HG02852 (cell line): ENCODE data around the gene BEND3.
"Not testable (repeated sequence)": the region's sequence is repeated elsewhere in the genome, so short reads cannot be mapped to it uniquely, and the experiment has no call there.

Source experiments
- ATAC-seq: cut with Tn5 transposase; IDR thresholded peaks from one replicate; pipeline ENCODE4 v1.9.1; 2021; ENCODE audit warnings: mild to moderate bottlenecking, moderate library complexity; ENCODE audit not compliant: unreplicated experiment

The BEND3 gene

DNA sequence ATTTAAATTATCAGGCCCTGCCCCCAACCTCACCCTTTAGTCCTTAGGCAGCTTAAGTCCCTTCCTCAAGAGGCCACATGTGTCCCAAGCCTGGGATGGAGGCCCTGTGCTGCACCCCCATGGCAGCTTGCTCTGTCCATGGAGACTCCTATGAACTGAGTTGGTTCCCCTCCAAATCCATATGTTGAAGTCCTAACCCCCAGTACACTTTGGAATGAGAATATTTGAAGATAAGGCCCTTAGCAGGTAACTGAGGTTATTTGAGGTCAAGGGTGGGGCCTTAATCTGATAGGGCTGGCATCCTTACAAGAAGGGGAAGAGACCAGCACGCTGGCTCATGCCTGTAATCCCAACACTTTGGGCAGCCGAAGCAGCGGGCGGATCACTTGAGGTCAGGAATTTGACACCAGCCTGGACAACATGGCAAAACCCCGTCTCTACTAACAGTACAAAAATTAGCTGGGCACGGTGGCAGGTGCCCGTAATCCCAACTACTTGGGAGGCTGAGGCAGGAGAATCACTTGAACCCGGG is 6.7 kb upstream of the BEND3 start:
- ATAC-seq: no peak

DNA sequence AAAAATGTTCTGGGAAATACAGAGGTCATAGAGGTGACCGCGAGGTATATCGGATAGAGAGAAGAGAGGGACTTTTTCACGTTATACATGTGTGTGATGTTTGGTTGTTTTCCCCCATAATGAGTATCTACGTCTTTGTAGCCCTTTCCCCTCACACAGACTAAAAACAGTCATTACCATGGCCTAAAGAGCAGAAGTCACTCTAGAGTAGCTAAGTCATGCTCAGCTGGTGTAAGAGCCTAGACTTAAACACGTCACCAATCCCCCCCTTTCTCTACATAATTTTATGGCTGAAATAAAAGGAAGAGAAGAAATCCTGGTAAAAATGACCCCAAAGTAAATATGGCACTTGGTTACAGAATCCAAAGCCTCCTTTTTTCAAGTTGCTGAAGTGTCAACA is 6.0 kb upstream of the BEND3 start:
- no peak for ATAC-seq

DNA sequence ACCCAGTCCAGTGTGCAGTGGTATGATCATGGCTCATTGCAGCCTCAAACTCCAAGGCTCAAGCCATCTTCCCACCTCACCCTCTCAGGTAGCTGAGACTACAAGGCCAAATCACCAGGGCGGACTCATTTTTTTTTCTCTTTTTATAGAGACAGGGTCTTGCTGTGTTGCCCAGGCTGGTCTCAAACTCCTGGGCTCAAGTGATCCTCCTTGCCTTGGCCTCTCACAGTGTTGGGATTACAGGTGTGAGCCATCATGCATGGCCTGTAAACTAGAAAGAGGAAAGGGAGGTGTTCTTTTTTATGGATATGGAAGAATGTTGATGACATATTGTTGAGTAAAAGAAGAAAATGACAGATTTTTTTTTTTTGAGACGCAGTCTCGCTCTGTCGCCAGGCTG is 5.1 kb upstream of the BEND3 start:
- ATAC-seq: no peak

DNA sequence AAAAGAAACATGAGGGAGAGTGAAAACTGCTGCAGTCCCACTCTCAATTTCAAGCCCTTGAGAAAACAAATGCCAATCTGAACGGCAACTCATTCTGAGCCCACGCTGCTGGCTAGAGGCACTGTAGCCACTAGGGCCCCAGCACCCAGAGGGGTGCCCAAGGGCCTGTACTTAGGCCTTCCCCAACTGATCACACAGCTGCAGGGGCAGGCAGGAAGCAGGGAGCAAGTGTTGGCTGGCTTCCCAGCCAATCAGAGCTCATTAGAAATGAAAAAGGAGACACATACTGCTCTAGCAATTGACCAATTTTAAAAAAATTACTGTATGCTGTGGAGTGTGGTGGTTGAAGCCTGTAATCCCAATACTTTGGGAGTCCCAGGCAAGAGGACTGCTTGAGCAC is 3.7 kb upstream of the BEND3 start:
- ATAC-seq: no peak

DNA sequence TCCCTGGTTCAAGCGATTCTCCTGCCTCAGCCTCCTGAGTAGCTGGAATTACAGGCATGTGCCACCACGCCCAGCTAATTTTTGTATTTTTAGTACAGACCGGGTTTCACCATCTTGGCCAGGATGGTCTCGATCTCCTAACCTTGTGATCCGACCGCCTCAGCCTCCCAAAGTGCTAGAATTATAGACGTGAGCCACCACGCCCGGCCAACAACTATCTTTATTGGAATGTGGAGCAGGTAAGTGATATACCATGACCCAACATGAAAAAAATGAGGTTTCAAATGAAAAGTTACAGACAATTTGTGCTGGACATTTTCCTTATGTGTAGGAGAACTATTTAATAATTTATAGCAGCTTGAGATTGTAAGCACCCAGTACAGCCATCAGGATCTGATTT is 3.2 kb upstream of the BEND3 start:
- ATAC-seq: not testable (repeated sequence)

DNA sequence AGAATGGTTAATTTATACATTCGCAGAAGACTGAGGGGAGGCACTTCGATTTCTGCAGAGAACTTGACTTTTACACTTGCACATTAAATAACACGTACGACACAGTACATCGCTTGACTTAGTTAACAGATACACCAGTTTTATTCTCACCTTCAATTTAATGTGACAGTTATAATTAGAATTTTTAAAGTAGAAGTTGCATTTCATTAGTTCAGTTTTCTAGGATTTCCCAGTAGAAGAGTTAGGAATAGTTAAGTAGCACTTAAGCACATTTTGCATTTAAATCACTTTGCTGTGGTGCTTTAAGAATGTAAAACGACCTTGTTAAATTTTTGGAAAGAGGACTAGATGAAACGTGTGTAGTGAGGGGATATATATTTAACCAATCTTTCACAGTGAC is 1.6 kb upstream of the BEND3 start:
- no peak for ATAC-seq

DNA sequence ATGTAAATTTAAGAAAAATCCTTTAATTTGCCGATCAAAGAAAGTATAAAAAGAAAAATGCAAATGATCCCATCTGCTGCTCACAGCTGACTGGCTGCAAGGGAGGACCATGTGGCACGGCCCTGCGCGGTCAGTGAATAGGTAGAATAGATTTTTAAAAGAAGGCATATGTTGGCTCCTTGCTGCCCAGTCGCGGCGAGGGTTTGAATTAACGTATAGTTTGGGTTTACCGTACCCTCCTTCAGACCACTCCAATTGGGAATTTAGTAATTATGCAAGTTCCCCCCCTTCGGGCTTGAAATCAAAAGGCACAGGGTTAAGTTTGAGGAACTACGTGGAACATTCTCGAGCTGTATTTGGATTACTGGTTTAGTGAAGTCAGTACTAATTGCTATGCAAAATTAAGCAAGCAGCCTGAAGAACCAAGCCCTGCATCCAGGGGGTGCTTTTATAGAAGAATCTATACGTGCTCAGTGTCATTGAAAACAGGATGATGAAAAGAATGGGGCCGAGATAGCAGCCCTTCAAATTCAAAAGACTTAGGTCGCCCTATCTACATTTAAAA is 1.1 kb upstream of the BEND3 start:
- no peak for ATAC-seq

DNA sequence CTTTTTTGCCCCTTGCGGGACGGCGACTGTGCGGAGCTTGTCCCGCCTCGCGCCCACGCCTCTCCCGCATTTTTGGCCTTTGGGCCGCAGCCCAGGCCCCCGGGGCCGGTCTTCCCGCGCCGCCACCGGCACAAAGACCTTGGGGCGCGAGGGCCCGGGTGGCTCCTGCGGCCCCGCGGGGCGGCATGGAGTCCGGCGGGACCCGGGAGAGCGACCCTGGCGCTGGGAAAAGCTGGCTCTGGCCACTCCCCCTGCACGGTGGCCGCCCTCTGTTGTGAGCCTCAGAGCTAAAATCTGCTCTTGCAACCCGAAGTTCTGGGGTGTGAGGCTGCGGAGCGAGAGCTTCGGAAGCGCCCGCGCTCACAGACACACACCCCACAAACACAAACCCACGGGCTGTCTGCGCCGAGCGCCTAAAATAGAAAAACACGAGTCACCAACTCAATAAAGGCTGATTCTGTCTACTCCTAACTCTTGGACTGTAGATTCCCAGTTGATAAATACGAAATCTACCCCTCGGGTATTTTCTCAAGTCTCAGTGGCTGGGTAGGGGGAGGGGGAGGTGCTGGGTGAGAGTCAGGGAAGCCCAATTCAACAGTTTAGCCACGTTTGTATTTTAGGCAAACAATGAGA is 496 bp upstream of the BEND3 start:
- ATAC-seq: no peak

DNA sequence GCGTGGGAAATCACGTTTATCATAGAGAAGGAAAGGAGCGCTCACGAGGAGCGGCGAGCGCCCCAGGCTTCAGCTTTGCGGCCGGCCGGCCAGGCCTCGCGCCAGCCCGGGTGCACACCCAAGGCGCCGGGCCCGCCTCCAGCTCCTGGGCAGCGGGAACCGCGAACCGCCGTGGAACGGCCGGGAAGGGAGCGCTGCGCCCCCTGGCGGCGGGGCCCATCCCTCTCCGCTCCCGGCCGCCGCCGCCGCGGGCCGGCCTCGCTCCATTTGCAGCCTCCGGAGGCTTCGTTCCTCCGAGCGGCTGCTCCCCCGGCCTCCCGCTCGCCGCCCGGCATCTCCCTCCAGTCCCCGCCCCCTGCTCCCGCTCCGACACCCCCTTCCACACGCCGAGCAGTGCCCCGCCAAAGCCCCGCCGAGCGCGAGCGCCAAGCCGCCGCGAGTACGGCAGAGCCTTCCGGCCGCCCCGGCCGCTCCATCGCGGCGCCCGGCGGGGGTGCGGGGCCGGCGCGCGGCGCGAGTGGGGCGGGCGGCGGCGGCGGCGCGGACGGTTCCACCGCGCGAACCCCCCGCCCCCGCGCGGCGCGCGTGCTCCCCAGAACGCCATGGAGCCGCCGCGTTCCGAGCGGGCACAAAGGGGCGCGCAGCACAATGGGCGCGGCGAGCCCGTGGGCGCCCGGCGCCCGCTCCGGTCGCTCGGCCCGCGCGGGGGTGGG is 946 bp downstream of the BEND3 start:
- peak; percentile 62 for ATAC-seq

DNA sequence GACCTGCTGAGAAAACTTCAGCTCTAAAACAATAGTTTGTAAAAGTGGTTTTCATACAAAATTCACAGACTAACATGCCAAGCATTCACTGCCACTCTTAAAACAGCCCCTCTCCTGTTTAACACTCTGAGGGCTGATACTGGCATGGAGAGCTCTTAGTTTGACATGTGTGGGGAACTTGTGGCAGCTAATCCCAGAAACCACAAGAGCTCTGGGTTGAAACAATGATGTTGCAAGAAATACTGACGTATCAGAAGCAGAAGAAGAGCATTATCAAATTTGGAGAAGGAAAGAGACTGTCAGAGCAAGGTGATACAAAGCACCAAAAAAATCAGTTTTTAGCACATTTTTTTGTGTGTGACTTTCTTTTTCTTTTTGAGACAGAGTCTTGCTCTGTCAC is 5.1 kb downstream of the BEND3 start:
- ATAC-seq: no peak

DNA sequence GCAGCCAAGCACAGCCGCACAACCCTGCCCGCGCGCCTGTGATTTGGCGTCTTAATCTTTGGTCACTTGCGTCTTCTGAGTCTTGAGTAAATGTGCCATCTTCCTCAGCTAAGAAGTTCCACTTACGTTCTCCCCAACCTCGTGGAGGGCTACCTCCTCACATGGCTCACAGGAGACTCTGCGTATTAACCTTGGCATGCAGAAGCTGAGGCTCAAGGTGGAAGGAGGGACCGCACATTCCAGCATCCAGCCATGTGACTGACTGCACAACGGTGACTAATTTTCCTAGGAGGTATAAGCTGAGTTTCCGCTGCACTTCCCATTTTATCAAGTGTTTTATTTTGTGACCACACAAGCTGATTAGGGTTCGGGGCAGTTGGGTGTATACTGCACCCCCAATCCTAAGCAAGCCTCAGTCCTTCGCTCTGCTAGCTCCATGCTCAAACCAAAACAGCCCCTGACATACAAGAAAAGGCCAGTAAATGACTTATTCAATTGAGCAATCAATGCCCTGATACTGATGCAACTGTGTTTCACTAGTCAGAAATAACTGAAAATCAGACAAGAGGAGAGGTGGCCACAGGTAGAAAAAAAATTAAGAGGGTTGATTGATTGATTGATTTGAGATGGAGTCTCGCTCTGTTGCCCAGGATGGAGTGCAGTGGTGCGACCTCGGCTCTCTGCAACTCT is 7.0 kb downstream of the BEND3 start:
- no peak for ATAC-seq

DNA sequence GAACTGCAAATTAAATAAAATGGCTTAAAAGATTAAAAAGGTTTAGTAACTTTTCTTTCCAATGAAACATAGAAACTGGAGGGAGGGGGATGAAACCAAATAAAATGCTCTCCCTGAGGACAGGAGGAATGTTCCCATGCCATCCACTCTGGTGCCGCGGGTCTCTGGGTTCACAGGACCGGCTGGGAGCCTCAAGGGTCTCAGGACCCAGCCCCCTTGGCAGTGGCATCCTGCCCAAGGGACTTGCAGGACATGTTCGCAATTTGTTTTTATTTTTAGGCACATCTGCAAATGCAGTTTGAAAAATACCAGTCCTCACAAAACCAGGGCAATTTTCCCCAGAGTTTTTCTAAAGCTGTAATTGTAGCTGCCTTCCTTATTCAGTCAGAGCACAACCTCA is 7.5 kb downstream of the BEND3 start:
- no peak for ATAC-seq

DNA sequence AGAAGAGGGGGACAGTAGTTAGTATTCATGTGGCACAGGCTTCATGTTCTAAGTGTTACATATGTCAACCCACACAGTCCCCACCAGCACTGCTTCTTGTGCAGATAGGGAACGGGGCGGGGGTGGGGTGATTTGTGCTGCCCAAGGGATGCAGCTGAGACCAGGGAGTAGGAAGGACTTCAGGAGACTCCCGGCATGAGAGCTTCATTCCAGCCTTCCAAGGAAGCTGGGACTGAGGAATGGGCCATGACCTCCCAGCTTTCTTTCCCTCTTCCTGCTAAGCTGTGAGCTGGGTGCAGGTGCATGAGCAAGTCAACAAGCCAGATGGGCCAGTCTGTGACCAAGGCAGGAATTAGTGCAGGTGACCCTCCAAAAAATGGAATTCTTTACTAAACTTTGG is 9.2 kb downstream of the BEND3 start:
- ATAC-seq: no peak

DNA sequence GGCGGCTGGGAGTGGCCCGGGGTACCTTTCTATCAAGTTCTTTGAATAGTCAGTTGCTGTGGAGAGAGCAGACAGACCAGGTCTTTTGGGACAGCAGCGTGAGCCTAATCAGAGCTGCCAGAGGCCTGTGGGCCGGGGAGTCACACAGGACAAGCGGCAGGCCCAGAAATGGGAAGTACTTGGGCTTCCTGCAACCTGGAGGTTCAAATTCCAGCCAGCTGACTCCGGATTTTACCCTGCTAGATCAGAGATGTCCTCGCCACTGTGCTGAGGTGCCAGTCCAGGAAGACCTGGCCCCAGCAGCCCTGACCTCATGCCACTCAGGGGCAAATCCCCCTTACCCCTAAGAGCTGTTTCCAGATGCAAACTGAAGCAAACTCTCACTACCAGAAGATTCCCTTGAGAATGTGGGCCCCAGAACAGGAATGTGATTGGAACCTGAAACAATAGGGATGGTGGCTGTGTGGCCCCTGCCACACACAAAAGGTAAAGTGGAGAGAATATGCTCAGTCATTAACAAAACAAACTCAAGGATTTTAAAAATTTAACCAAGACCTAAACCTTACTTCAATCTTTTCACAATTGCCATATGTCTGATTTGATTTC is 9.7 kb downstream of the BEND3 start:
- ATAC-seq: no peak

DNA sequence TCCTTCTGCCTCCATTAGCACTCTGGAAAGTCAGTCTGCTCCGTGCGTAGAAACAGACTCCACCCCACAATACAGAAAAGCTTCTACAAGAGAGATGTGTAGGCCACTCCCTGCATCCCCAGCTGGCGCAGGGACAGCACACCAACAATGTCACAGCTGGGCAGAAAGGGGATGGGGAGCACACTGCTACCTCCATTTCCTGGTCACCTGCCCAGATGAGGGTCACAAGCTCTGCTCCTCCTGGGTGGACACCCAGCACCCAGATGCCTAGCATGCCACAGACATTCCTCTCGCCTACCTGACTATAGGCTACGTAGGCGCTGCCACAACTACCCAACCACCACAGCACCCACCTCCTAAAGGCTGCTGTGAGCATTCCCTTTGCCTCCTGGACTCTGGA is 12.2 kb downstream of the BEND3 start:
- no peak for ATAC-seq

DNA sequence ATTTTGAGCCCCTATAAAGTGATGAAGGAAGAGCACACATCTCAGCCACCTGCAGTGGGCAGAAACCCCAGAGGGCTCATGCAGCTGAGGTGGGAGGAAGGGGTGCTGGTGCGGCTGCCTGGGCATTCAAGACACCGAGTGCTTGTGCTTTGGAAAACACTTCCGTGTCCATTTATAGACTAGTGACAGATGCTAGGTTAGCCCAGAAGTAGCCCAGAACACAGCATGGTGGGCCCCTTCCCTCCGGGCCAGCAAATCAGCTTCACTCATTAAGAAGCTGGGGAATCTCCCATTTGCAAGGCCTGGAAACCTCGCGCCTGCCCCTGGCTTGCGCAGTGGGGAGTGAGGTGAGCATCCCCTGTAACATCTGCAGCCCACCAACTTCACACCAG is 12.9 kb downstream of the BEND3 start:
- no peak for ATAC-seq

DNA sequence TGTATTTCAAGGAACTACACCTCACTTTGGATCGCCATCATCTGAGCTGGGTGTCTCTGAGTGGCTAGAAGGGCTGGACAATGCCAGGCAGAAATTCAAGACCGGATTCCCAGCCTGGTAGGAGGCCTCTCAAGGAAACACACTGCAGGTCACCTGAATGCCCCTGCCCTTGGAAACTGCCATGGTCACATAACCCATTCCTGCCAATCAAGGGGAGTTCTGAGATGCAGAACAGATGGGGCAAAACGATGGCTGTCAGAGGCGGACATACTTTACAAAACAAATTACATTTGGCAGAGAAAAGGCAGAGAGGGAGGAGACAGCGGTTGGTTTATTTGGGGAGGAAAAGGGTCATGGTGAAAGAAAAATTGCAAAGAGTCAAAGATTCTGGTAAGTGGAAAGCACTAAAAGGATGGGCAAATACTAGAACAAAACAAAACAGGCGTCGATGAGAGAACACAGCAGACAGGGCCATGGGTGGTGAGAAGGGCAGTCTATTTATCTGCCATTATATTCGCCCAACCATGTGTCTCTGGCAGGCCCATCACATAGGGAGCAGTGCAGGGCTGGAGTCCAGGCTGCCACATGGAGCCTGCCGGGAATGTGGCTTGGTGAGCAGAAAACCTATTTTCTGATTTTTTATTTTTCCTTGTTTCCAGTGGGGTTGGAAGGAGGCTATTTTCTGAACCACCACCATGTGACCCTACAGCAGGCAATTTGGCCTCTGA is 13.5 kb downstream of the BEND3 start:
- no peak for ATAC-seq

DNA sequence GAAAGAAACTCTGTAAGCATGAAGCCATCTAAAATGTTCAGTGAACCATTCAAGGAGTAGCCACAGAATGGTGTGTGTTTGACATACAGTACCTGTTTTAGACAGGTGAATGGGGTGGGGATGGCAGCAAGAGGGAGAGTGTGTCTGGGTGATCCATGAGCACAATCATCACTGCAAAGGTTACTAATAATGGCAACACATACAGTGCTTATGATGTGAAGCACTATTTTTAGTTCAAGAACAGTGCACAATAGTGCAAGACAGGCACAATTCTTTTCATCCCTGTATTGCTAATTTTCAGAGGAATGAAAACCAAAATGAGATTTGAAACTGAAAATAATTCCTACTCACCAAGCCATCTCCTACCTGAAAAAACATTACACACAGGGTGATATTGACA is 14.1 kb downstream of the BEND3 start:
- ATAC-seq: no peak

DNA sequence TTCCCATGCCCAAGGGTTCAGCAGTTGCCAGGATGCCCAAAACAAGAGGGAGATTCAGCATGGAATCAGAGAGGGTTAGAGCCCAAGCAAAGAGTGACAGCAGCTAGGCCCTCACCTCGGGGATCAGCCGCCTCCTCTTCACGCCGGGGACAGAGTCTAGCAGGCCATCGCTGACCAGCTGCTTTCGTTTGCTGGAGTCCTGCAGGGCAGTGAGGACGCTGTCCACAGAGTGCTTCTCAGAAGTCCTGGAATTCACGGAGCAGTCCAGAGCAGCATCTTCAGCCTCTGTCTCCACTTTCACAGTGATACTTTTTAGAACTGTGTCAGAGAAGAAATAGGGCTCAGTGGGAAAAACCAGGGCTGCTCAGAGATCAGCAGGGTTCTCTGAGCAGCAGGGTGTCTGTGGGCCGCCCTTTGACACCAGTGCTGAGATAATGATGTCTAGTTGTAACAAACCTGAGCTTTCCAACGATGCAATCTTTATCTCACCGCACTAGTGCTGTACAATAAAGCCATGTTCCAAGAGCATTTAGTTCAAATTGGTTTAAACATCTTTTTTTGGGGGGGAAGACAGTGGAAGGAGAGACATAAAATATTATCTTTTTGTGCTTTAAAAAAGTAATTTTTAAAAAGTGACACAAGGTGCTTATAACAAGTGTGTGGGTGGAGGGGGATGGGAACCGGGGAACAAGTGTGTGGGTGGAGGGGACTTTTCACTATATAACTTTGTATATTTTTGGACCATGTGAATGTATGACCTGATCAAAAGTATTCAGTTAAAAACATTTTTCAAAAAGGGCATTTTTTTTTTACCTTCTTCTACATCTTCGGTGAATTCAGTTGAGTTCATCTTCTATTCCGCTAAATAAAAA is 16.6 kb downstream of the BEND3 start:
- ATAC-seq: no peak

DNA sequence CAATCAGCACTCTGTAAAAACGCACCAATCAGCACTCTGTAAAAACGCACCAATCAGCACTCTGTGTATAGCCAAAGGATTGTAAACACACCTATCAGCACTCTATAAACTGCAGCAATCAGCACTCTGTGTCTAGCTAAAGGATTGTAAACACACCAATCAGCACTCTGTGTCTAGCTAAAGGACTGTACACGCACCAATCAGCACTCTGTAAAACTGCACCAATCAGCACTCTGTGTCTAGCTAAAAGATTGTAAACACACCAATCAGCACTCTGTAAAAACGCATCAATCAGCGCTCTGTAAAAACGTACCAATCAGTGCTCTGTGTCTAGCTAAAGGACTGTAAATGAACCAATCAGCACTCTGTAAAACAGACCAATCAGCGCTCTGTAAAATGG is 30.9 kb downstream of the BEND3 start:
- not testable (repeated sequence) for ATAC-seq
